ENCODE data around the gene THG1L. TPM values are rescaled to one million over a fixed set of nuclear protein-coding genes. Genes with fewer than 3 reads are reported as not detected.

Gene THG1L
- polyA plus RNA-seq, 1 of the 3 experiments (the other 2 are of a cell fraction) = 37.0 TPM

DNA sequence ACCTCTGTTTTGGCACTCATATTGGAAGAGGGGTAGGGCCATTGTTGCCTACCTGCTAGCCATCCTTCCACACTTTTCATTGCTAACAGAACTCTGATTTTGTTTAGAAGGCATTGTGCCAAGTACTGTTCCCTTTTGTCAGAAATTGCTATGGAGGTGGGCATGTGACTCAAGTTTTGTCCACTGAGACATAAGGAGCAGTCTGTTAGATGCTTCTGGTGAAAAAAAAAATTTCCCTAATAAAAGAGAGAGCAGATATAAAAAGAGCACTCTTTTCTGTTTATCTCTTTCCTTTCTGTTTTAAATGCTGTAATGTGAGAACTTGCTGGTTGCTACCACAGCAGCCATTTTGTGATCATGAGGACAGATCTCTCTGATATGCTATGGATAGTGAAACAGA, 21.9 kb upstream of the THG1L start:
- Histone ChIP-seq H3K4me3 (ENCODE audit: low read depth in 2 of 2, low read length in 1 of 2) (no peak overlapping the region), H3K27me3 (ENCODE audit: insufficient read depth) (no peaks in the 10 kb centered on the region), H4K20me1 (ENCODE audit: insufficient read depth) (no peaks in the 10 kb centered on the region), H3K36me3 (replicated peaks in 1 of 2; ENCODE audit: control insufficient read depth in 1 of 2, insufficient read depth in 2 of 2, low read length in 1 of 2) (no peaks in the 10 kb centered on the region), H2AFZ (ENCODE audit: low read depth) (peak overlapping the region; percentile 29; the same call in 1 of the 2 replicates), H3K27ac (ENCODE audit: low read depth in 2 of 2, low read length in 1 of 2) (peak overlapping the region in 1 of 2 experiments; percentile 81; a peak in 2 of 4 replicates), H3K9me2 (no peaks in the 10 kb centered on the region), H3K4me1 (ENCODE audit: control insufficient read depth in 1 of 2, insufficient read depth in 2 of 2, low read depth in 1 of 2, low read length in 1 of 2) (peaks cover 0 to 18% of the 10 kb centered on the region in 2 experiments; a peak in 1 of 4 replicates), H3K4me2 (no peak overlapping the region), H3K9me3 (no peaks in the 10 kb centered on the region), H3K79me2 (ENCODE audit: insufficient read depth) (no peaks in the 10 kb centered on the region), H3F3A (replicated peaks; ENCODE audit: insufficient read depth) (peaks cover 25% of the 10 kb centered on the region), H3K9ac (no peak overlapping the region)
- ChIA-PET POLR2A (no interaction called here), CTCF (interaction anchor here (2.0 kb wide), 1 partner anchor 9 kb away, joined by 9 read pairs; no protein-coding TSS in a partner anchor)
- DNase-seq = no peak
- TF ChIP-seq SIN3A (IDR thresholded peaks at IDR 0.05; ENCODE audit: borderline replicate concordance, low read depth, low read length) = no peak
- TF ChIP-seq, protein P1, sequence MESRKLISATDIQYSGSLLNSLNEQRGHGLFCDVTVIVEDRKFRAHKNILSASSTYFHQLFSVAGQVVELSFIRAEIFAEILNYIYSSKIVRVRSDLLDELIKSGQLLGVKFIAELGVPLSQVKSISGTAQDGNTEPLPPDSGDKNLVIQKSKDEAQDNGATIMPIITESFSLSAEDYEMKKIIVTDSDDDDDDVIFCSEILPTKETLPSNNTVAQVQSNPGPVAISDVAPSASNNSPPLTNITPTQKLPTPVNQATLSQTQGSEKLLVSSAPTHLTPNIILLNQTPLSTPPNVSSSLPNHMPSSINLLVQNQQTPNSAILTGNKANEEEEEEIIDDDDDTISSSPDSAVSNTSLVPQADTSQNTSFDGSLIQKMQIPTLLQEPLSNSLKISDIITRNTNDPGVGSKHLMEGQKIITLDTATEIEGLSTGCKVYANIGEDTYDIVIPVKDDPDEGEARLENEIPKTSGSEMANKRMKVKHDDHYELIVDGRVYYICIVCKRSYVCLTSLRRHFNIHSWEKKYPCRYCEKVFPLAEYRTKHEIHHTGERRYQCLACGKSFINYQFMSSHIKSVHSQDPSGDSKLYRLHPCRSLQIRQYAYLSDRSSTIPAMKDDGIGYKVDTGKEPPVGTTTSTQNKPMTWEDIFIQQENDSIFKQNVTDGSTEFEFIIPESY (IDR thresholded peaks at IDR 0.05; ENCODE audit: borderline replicate concordance, low read depth) = no peak
- TF ChIP-seq RXRA (IDR thresholded peaks at IDR 0.05; ENCODE audit: borderline replicate concordance, low read depth) = no peak
- TF ChIP-seq SMC3 (IDR thresholded peaks at IDR 0.05; ENCODE audit: low read depth, low read length) = no peak
- no peak for TF ChIP-seq RCOR1 (IDR thresholded peaks at IDR 0.05; ENCODE audit: low read length)
- no peak for TF ChIP-seq EP300 (IDR thresholded peaks at IDR 0.05; ENCODE audit: borderline replicate concordance in 1 of 2, low read depth in 1 of 2, low read length in 1 of 2)
- no peak for TF ChIP-seq TCF12 (IDR thresholded peaks at IDR 0.05)
- TF ChIP-seq NRF1 (IDR thresholded peaks at IDR 0.05; ENCODE audit: low read depth, low read length) = no peak
- no peak for TF ChIP-seq FOXJ3 (CRISPR knock-in tag; IDR thresholded peaks at IDR 0.05)
- no peak for TF ChIP-seq MXI1 (IDR thresholded peaks at IDR 0.05; ENCODE audit: low read depth, low read length)
- no peak for TF ChIP-seq NFIC (IDR thresholded peaks at IDR 0.05; ENCODE audit: borderline replicate concordance)
- no peak for TF ChIP-seq EZH2phosphoT487 (IDR thresholded peaks at IDR 0.05; ENCODE audit: borderline replicate concordance, low read depth)
- no peak for TF ChIP-seq GATA2 (CRISPR knock-in tag; IDR thresholded peaks at IDR 0.05)
- no peak for TF ChIP-seq GABPA (IDR thresholded peaks at IDR 0.05; ENCODE audit: low read depth)
- no peak for TF ChIP-seq TAF1 (IDR thresholded peaks at IDR 0.05; ENCODE audit: borderline replicate concordance, low read depth, low read length)
- TF ChIP-seq CHD2 (IDR thresholded peaks at IDR 0.05; ENCODE audit: low read length, partially characterized antibody) = no peak
- TF ChIP-seq JUND (IDR thresholded peaks at IDR 0.05) = no peak

DNA sequence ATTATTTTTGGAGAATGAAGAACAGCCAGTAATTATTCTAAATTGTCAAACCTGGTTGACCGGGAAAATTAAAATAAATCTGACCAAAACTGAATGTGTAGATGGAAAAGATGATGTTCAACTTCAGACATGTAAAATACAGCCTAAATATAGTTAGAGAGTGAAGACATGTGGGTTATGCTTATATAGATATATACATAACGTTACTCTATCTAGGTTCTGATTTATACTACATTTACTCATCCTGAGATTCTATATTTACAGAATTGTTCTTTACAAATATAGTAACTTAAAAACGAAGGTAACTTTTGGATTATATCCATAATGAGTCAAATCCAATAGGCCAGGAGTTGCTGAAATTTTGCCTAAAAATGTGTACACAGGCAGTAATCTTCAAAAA, 20.8 kb upstream of the THG1L start:
- H2AFZ ChIP-seq (ENCODE audit: low read depth) = peak overlapping the region; percentile 5; the same call in 1 of the 2 replicates
- H3K4me1 ChIP-seq (ENCODE audit: control insufficient read depth in 1 of 2, insufficient read depth in 2 of 2, low read depth in 1 of 2, low read length in 1 of 2) = peaks cover 0 to 18% of the 10 kb centered on the region in 2 experiments; a peak in 1 of 4 replicates
- H3K9me3 ChIP-seq = no peaks in the 10 kb centered on the region
- no peak for TF ChIP-seq POLR2AphosphoS5 (IDR thresholded peaks at IDR 0.05; ENCODE audit: low read depth, low read length)
- H3K36me3 ChIP-seq (replicated peaks in 1 of 2; ENCODE audit: control insufficient read depth in 1 of 2, insufficient read depth in 2 of 2, low read length in 1 of 2) = no peaks in the 10 kb centered on the region
- H3K9ac ChIP-seq = peak overlapping the region; percentile 51; the same call in 1 of the 2 replicates
- H3K9me2 ChIP-seq = no peaks in the 10 kb centered on the region
- peak overlapping the region; percentile 30; the same call in 1 of the 2 replicates for H3K4me2 ChIP-seq
- no peaks in the 10 kb centered on the region for H4K20me1 ChIP-seq (ENCODE audit: insufficient read depth)
- 59% methylated on average over 3 of the region's 3 CpGs for WGBS (ENCODE audit: low lambda C conversion rate)
- H3K79me2 ChIP-seq (ENCODE audit: insufficient read depth) = no peaks in the 10 kb centered on the region
- DNase-seq = no peak
- POLR2A ChIA-PET = no interaction called here
- H3K4me3 ChIP-seq (ENCODE audit: low read depth in 2 of 2, low read length in 1 of 2) = no peak overlapping the region
- H3K27ac ChIP-seq (ENCODE audit: low read depth in 2 of 2, low read length in 1 of 2) = peak overlapping the region; percentile 47 to 81; a peak in 3 of 4 replicates
- H3F3A ChIP-seq (replicated peaks; ENCODE audit: insufficient read depth) = peaks cover 33% of the 10 kb centered on the region
- CTCF ChIA-PET = no interaction called here
- H3K27me3 ChIP-seq (ENCODE audit: insufficient read depth) = no peaks in the 10 kb centered on the region

Measured in SK-N-SH (cell line).